A549 (cell line): ENCODE data around the gene SPATA16.

ENCODE experiments used
- CBX8 ChIP-seq: fragments of 200-600 bp; sonication (generic); IDR thresholded peaks from 2 replicates; pipeline ENCODE4 v1.6.1; 2016
- CHD2 ChIP-seq: fragments of 150-350 bp; IDR thresholded peaks from 2 replicates; pipeline ENCODE4 v1.6.1; 2014; ENCODE audit warnings: low read length; ENCODE audit not compliant: partially characterized antibody
- CTCF ChIP-seq: fragments of >200 bp; sonication (Bioruptor Twin); formaldehyde crosslinking; IDR thresholded peaks from 3 replicates; pipeline ENCODE4 v1.5.1; 2016
- GATA3 ChIP-seq: IDR thresholded peaks from 2 replicates; pipeline ENCODE4 v1.6.1; 2012; ENCODE audit warnings: borderline replicate concordance
- HDAC2 ChIP-seq: fragments of 200-600 bp; sonication (generic); IDR thresholded peaks from 2 replicates; pipeline ENCODE4 v1.6.1; 2016
- JUNB ChIP-seq: fragments of >200 bp; sonication (Bioruptor Twin); formaldehyde crosslinking; IDR thresholded peaks from 2 replicates; pipeline ENCODE4 v1.6.1; 2016
- MAX ChIP-seq: IDR thresholded peaks from 2 replicates; pipeline ENCODE4 v1.6.1; 2012
- NPAS2 ChIP-seq: fragments of 250-450 bp; sonication (Bioruptor Pico); IDR thresholded peaks from 2 replicates; pipeline ENCODE4 v1.8.0; 2022; ENCODE audit warnings: mild to moderate bottlenecking, moderate library complexity, borderline replicate concordance
- POLR2A ChIP-seq: IDR thresholded peaks from 2 replicates; pipeline ENCODE4 v1.6.1; 2012; ENCODE audit warnings: mild to moderate bottlenecking, low read length
- RFX5 ChIP-seq: fragments of 450-650 bp; IDR thresholded peaks from 2 replicates; pipeline ENCODE4 v1.7.1; 2014; ENCODE audit warnings: antibody characterized with exemption, mild to moderate bottlenecking, moderate library complexity
- USF2 ChIP-seq: fragments of 450-650 bp; IDR thresholded peaks from 2 replicates; pipeline ENCODE4 v1.6.1; 2014; ENCODE audit warnings: antibody characterized with exemption

- TF ChIP-seq JUNB: no peak
- TF ChIP-seq CTCF: no peak
- no peak for TF ChIP-seq POLR2A
- TF ChIP-seq CBX8: no peak
- TF ChIP-seq RFX5: no peak
- TF ChIP-seq GATA3: no peak
- no peak for TF ChIP-seq USF2
- no peak for TF ChIP-seq CHD2
- no peak for TF ChIP-seq HDAC2
- TF ChIP-seq NPAS2 (CRISPR knock-in tag): no peak
- no peak for TF ChIP-seq MAX
Measured at GRCh38 chr3:172938788-172939187, 202.2 kb downstream of the SPATA16 start.
